Measurements from ENCODE around the gene LRRC25.

Gene LRRC25

GRCh38 chr19:18373892-18374629, 23.4 kb downstream of the LRRC25 start (continued):
- peak; percentile 99 for TF ChIP-seq ZNF398 (tag by site-specific recombination; IDR thresholded peaks at IDR 0.05)
- peak; percentile 22; the same call in 1 of the 2 replicates for TF ChIP-seq ZNF610 (tag by site-specific recombination; IDR thresholded peaks at IDR 0.05; ENCODE audit: borderline replicate concordance)
- peak; percentile 81 for TF ChIP-seq ZBTB11 (tag by site-specific recombination; conservative IDR thresholded peaks at IDR 0.05; ENCODE audit: low read depth)
- 0 out of 2 replicates have a peak, but pooled peaks have one; percentile 14 for TF ChIP-seq ZEB2 (tag by site-specific recombination; IDR thresholded peaks at IDR 0.05)
- no peak for TF ChIP-seq ZNF426 (tag by site-specific recombination; IDR thresholded peaks at IDR 0.05)
- no peak for TF ChIP-seq ZNF266 (tag by site-specific recombination; IDR thresholded peaks at IDR 0.05; ENCODE audit: low read depth)
- TF ChIP-seq ZNF544 (tag by site-specific recombination; IDR thresholded peaks at IDR 0.05): no peak
- TF ChIP-seq GLIS2 (tag by site-specific recombination; IDR thresholded peaks at IDR 0.05): peak; percentile 71; the same call in 1 of the 2 replicates
- TF ChIP-seq ZNF530 (tag by site-specific recombination; IDR thresholded peaks at IDR 0.05; ENCODE audit: low read depth): no peak
- no peak for TF ChIP-seq ZNF48 (tag by site-specific recombination; IDR thresholded peaks at IDR 0.05)
- TF ChIP-seq ZNF501 (tag by site-specific recombination; IDR thresholded peaks at IDR 0.05): no peak
- TF ChIP-seq ZNF624 (tag by site-specific recombination; IDR thresholded peaks at IDR 0.05): no peak
- no peak for TF ChIP-seq GLI2 (tag by site-specific recombination; IDR thresholded peaks at IDR 0.05; ENCODE audit: borderline replicate concordance, low read depth)
- TF ChIP-seq OVOL3 (tag by site-specific recombination; IDR thresholded peaks at IDR 0.05): no peak
- peak; percentile 89 for TF ChIP-seq ZBTB48 (tag by site-specific recombination; IDR thresholded peaks at IDR 0.05)
- TF ChIP-seq ZBTB21 (tag by site-specific recombination; IDR thresholded peaks at IDR 0.05): no peak; the same call in 1 of the 2 replicates
- peak; percentile 43; the same call in 1 of the 2 replicates for TF ChIP-seq ZNF660 (tag by site-specific recombination; IDR thresholded peaks at IDR 0.05)
- TF ChIP-seq ZIC2 (tag by site-specific recombination; IDR thresholded peaks at IDR 0.05): peak; percentile 68
- no peak for TF ChIP-seq ZBTB6 (tag by site-specific recombination; IDR thresholded peaks at IDR 0.05)
- TF ChIP-seq ZBTB7A (tag by site-specific recombination; IDR thresholded peaks at IDR 0.05; ENCODE audit: low read depth): no peak
- TF ChIP-seq TCF7L2 (IDR thresholded peaks at IDR 0.05; ENCODE audit: borderline replicate concordance, low read depth, low read length): no peak
- no peak for TF ChIP-seq ZSCAN5A (tag by site-specific recombination; IDR thresholded peaks at IDR 0.05)
- TF ChIP-seq KLF9 (tag by site-specific recombination; IDR thresholded peaks at IDR 0.05; ENCODE audit: low read depth): 0 out of 2 replicates have a peak, but pooled peaks have one; percentile 11
- 0 out of 2 replicates have a peak, but pooled peaks have one; percentile 22 for TF ChIP-seq ZNF645 (tag by site-specific recombination; IDR thresholded peaks at IDR 0.05)
- peak; percentile 47 for TF ChIP-seq ZBTB8A (tag by site-specific recombination; IDR thresholded peaks at IDR 0.05)
- TF ChIP-seq ZNF214 (tag by site-specific recombination; IDR thresholded peaks at IDR 0.05; ENCODE audit: borderline replicate concordance): no peak
- no peak for TF ChIP-seq CTCF (tag by site-specific recombination; IDR thresholded peaks at IDR 0.05)
- TF ChIP-seq ZNF221 (tag by site-specific recombination; IDR thresholded peaks at IDR 0.05; ENCODE audit: borderline replicate concordance): no peak
- peak; percentile 72 for TF ChIP-seq SP2 (tag by site-specific recombination; IDR thresholded peaks at IDR 0.05)

Measured in HEK293 (cell line).